Esophagus squamous epithelium (tissue), 4 donors: ENCODE data around the gene DENND2A.

Experiments used
- POLR2A ChIP-seq, 4 donors: fragments of 450-650 bp; IDR thresholded peaks; one replicate each; pipeline ENCODE4 v1.6.1; 2017; ENCODE audit warnings: antibody characterized with exemption in 4 of 4, mild to moderate bottlenecking in 4 of 4, moderate library complexity in 3 of 4
- TF ChIP-seq, protein P1 (sequence below), 6 experiments: fragments of 450-650 bp in 4 of 6; fragments of 200-600 bp in 2 of 6; sonication (generic) in 2 of 6; IDR thresholded peaks; one replicate each; pipeline ENCODE4 v1.5.1; 2016 to 2019; ENCODE audit warnings: antibody characterized with exemption in 6 of 6, mild to moderate bottlenecking in 4 of 6, moderate library complexity in 4 of 6

- TF ChIP-seq, protein P1, sequence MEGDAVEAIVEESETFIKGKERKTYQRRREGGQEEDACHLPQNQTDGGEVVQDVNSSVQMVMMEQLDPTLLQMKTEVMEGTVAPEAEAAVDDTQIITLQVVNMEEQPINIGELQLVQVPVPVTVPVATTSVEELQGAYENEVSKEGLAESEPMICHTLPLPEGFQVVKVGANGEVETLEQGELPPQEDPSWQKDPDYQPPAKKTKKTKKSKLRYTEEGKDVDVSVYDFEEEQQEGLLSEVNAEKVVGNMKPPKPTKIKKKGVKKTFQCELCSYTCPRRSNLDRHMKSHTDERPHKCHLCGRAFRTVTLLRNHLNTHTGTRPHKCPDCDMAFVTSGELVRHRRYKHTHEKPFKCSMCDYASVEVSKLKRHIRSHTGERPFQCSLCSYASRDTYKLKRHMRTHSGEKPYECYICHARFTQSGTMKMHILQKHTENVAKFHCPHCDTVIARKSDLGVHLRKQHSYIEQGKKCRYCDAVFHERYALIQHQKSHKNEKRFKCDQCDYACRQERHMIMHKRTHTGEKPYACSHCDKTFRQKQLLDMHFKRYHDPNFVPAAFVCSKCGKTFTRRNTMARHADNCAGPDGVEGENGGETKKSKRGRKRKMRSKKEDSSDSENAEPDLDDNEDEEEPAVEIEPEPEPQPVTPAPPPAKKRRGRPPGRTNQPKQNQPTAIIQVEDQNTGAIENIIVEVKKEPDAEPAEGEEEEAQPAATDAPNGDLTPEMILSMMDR (IDR thresholded peaks at IDR 0.05) = no peak
- no peak for TF ChIP-seq POLR2A (IDR thresholded peaks at IDR 0.05)
Measured at GRCh38 chr7:140670343-140670935, 29.8 kb upstream of the DENND2A start.
